SK-N-SH treated with all-trans-retinoic acid at 6 μM for 48 hours (cell line): Measurements from ENCODE around the gene SORCS1.

Experiments used
- ATAC-seq: fragments of 200-7000 bp; cut with Tn5 transposase; 3 replicates; pipeline ENCODE4 v1.9.1; 2020; ENCODE audit warnings: mild to moderate bottlenecking, moderate library complexity
- ARNTL ChIP-seq: fragments of 450-650 bp; formaldehyde crosslinking; IDR thresholded peaks from 2 replicates; pipeline ENCODE4 v1.5.0; 2020; ENCODE audit warnings: low read depth, mild to moderate bottlenecking, moderate library complexity, borderline replicate concordance
- BACH2 ChIP-seq: fragments of 250-450 bp; sonication (Bioruptor Pico); IDR thresholded peaks from 2 replicates; pipeline ENCODE4 v1.9.0; 2021; ENCODE audit warnings: mild to moderate bottlenecking, borderline replicate concordance
- CREB5 ChIP-seq: fragments of 250-450 bp; sonication (Bioruptor Pico); IDR thresholded peaks from 2 replicates; pipeline ENCODE4 v1.5.1; 2020; ENCODE audit warnings: low read depth, mild to moderate bottlenecking, moderate library complexity
- CSDC2 ChIP-seq: fragments of 250-450 bp; sonication (Bioruptor Pico); IDR thresholded peaks from 2 replicates; pipeline ENCODE4 v1.5.0; 2020; ENCODE audit warnings: mild to moderate bottlenecking, moderate library complexity
- ESRRG ChIP-seq: fragments of 250-450 bp; sonication (Bioruptor Pico); IDR thresholded peaks from 2 replicates; pipeline ENCODE4 v1.6.1; 2021; ENCODE audit warnings: mild to moderate bottlenecking
- GLIS3 ChIP-seq: fragments of 250-450 bp; sonication (Bioruptor Pico); IDR thresholded peaks from 2 replicates; pipeline ENCODE4 v1.5.0; 2020; ENCODE audit warnings: mild to moderate bottlenecking, moderate library complexity
- ISL1 ChIP-seq: fragments of 250-450 bp; sonication (Bioruptor Pico); IDR thresholded peaks from 2 replicates; pipeline ENCODE4 v2.1.2; 2022; ENCODE audit warnings: mild to moderate bottlenecking, moderate library complexity
- OSR1 ChIP-seq: fragments of 250-450 bp; sonication (Bioruptor Pico); IDR thresholded peaks from 2 replicates; pipeline ENCODE4 v1.8.0; 2022; ENCODE audit warnings: moderate library complexity, mild to moderate bottlenecking, inconsistent platforms
- POU6F1 ChIP-seq: fragments of 250-450 bp; sonication (Bioruptor Pico); IDR thresholded peaks from 2 replicates; pipeline ENCODE4 v1.8.0; 2021; ENCODE audit warnings: low read depth, mild to moderate bottlenecking, moderate library complexity, borderline replicate concordance
- PPARA ChIP-seq: fragments of 250-450 bp; sonication (Bioruptor Pico); IDR thresholded peaks from 2 replicates; pipeline ENCODE4 v1.5.0; 2020; ENCODE audit warnings: mild to moderate bottlenecking, borderline replicate concordance
- RARB ChIP-seq: fragments of 250-450 bp; sonication (Bioruptor Pico); IDR thresholded peaks from 2 replicates; pipeline ENCODE4 v1.8.0; 2021; ENCODE audit warnings: mild to moderate bottlenecking, moderate library complexity
- SNAI2 ChIP-seq: fragments of 250-450 bp; sonication (Bioruptor Pico); IDR thresholded peaks from 2 replicates; pipeline ENCODE4 v1.5.0; 2020; ENCODE audit warnings: mild to moderate bottlenecking, moderate library complexity
- TCF4 ChIP-seq: fragments of 250-450 bp; sonication (Bioruptor Pico); IDR thresholded peaks from 2 replicates; pipeline ENCODE4 v1.8.0; 2021; ENCODE audit warnings: mild to moderate bottlenecking, moderate library complexity, borderline replicate concordance
- TOX ChIP-seq: fragments of 250-450 bp; sonication (Bioruptor Pico); IDR thresholded peaks from 2 replicates; pipeline ENCODE4 v1.8.0; 2021; ENCODE audit warnings: mild to moderate bottlenecking, moderate library complexity, borderline replicate concordance
- ZC3H10 ChIP-seq: fragments of 250-450 bp; sonication (Bioruptor Pico); IDR thresholded peaks from 2 replicates; pipeline ENCODE4 v1.5.1; 2021; ENCODE audit warnings: mild to moderate bottlenecking, moderate library complexity
- ZFP3 ChIP-seq: fragments of 250-450 bp; sonication (Bioruptor Pico); IDR thresholded peaks from 2 replicates; pipeline ENCODE4 v1.5.0; 2020; ENCODE audit warnings: mild to moderate bottlenecking, moderate library complexity
- ZFP30 ChIP-seq: fragments of 450-650 bp; formaldehyde crosslinking; IDR thresholded peaks from 2 replicates; pipeline ENCODE4 v1.5.0; 2022; ENCODE audit warnings: mild to moderate bottlenecking, moderate library complexity
- ZNF565 ChIP-seq: fragments of 450-650 bp; formaldehyde crosslinking; conservative IDR thresholded peaks from 2 replicates; pipeline ENCODE4 v1.5.0; 2020; ENCODE audit warnings: low read depth, mild to moderate bottlenecking, moderate library complexity
- ZNF70 ChIP-seq: fragments of 450-650 bp; formaldehyde crosslinking; IDR thresholded peaks from 2 replicates; pipeline ENCODE4 v1.5.0; 2020; ENCODE audit warnings: mild to moderate bottlenecking, moderate library complexity
- ZNF8 ChIP-seq: fragments of 450-650 bp; formaldehyde crosslinking; IDR thresholded peaks from 2 replicates; pipeline ENCODE4 v1.5.0; 2020; ENCODE audit warnings: mild to moderate bottlenecking, moderate library complexity

SORCS1 gene

GRCh38 chr10:106900016-106900652 lies 264.4 kb downstream of the SORCS1 start:
- no peak for TF ChIP-seq ZFP30 (CRISPR knock-in tag)
- TF ChIP-seq ZFP3, result no peak
- no peak for TF ChIP-seq ZNF565 (CRISPR knock-in tag)
- no peak for TF ChIP-seq GLIS3 (CRISPR knock-in tag)
- TF ChIP-seq TCF4 (CRISPR knock-in tag), result no peak
- no peak for TF ChIP-seq CSDC2 (CRISPR knock-in tag)
- no peak for TF ChIP-seq PPARA (CRISPR knock-in tag)
- TF ChIP-seq ZNF70, result no peak
- no peak for TF ChIP-seq SNAI2 (CRISPR knock-in tag)
- TF ChIP-seq ESRRG, result no peak
- no peak for TF ChIP-seq ZC3H10 (CRISPR knock-in tag)
- TF ChIP-seq TOX (CRISPR knock-in tag), result no peak
- TF ChIP-seq CREB5 (CRISPR knock-in tag), result no peak
- ATAC-seq, result no peak

GRCh38 chr10:106898446-106898845 lies 266.1 kb downstream of the SORCS1 start:
- TF ChIP-seq SNAI2 (CRISPR knock-in tag) (no peak), BACH2 (CRISPR knock-in tag) (no peak), POU6F1 (no peak)
- TF ChIP-seq, all 23 proteins: peak for 0
- ATAC-seq, result no peak

GRCh38 chr10:106897719-106898118 lies 266.8 kb downstream of the SORCS1 start:
- TF ChIP-seq ISL1 (CRISPR knock-in tag), result no peak
- TF ChIP-seq ZFP3, result no peak
- no peak for TF ChIP-seq CREB5 (CRISPR knock-in tag)
- TF ChIP-seq GLIS3 (CRISPR knock-in tag), result no peak
- no peak for TF ChIP-seq PPARA (CRISPR knock-in tag)
- TF ChIP-seq TCF4 (CRISPR knock-in tag), result no peak
- TF ChIP-seq TOX (CRISPR knock-in tag), result no peak

GRCh38 chr10:106894692-106895091 lies 269.8 kb downstream of the SORCS1 start:
- ATAC-seq, result no peak
- no peak for TF ChIP-seq CREB5 (CRISPR knock-in tag)
- no peak for TF ChIP-seq TCF4 (CRISPR knock-in tag)
- no peak for TF ChIP-seq ZFP30 (CRISPR knock-in tag)
- no peak for TF ChIP-seq SNAI2 (CRISPR knock-in tag)
- no peak for TF ChIP-seq ISL1 (CRISPR knock-in tag)
- no peak for TF ChIP-seq ESRRG
- no peak for TF ChIP-seq ZC3H10 (CRISPR knock-in tag)
- no peak for TF ChIP-seq OSR1 (CRISPR knock-in tag)
- no peak for TF ChIP-seq ZNF565 (CRISPR knock-in tag)
- TF ChIP-seq ZNF8, result no peak
- no peak for TF ChIP-seq POU6F1
- TF ChIP-seq GLIS3 (CRISPR knock-in tag), result no peak

More at GRCh38 chr10:106897719-106898118, 266.8 kb downstream of the SORCS1 start:
- no peak for ATAC-seq

GRCh38 chr10:106877574-106877973 lies 286.9 kb downstream of the SORCS1 start:
- TF ChIP-seq ZFP3, result no peak
- TF ChIP-seq ZFP30 (CRISPR knock-in tag), result no peak
- no peak for TF ChIP-seq ESRRG
- no peak for TF ChIP-seq RARB (CRISPR knock-in tag)
- no peak for TF ChIP-seq CREB5 (CRISPR knock-in tag)
- no peak for TF ChIP-seq BACH2 (CRISPR knock-in tag)
- no peak for TF ChIP-seq ZNF565 (CRISPR knock-in tag)
- no peak for TF ChIP-seq CSDC2 (CRISPR knock-in tag)
- TF ChIP-seq ARNTL (CRISPR knock-in tag), result no peak
- TF ChIP-seq ZNF70, result no peak
- no peak for TF ChIP-seq ZNF8
- TF ChIP-seq ISL1 (CRISPR knock-in tag), result no peak
- TF ChIP-seq TOX (CRISPR knock-in tag), result no peak
- TF ChIP-seq, all 23 proteins: peak for 0
- ATAC-seq, result no peak
